NCI-H2081 (cell line): ENCODE data around the gene ZC3H8.
"Not testable (repeated sequence)": the region's sequence is repeated elsewhere in the genome, so short reads cannot be mapped to it uniquely, and the experiment has no call there.

Experiments used
- DNase-seq, 2 experiments: peaks; one replicate each; lab custom pipeline; 2025; lab: John Stamatoyannopoulos, UW

The ZC3H8 gene

GRCh38 chr2:112254466-112255240, at the start of gene ZC3H8:
Gene ZC3H8, minus strand, starts transcription at chr2:112255042. Its CDS starts 61 bp downstream, at chr2:112254981.
- DNase-seq = peak; percentile 92 to 93

GRCh38 chr2:112304298-112304941, 49.6 kb upstream of the ZC3H8 start:
- no peak for DNase-seq

GRCh38 chr2:112301973-112302372, 47.1 kb upstream of the ZC3H8 start:
- DNase-seq = no peak

- no peak for DNase-seq
Observed at GRCh38 chr2:112301171-112301584, 46.3 kb upstream of the ZC3H8 start.

- DNase-seq = no peak
Observed at GRCh38 chr2:112296407-112296806, 41.6 kb upstream of the ZC3H8 start.

GRCh38 chr2:112295407-112296078, 40.7 kb upstream of the ZC3H8 start:
- DNase-seq = no peak

- no peak for DNase-seq
Observed at GRCh38 chr2:112293636-112294401, 39.0 kb upstream of the ZC3H8 start.

- DNase-seq = no peak
Observed at GRCh38 chr2:112290648-112291047, 35.8 kb upstream of the ZC3H8 start.

GRCh38 chr2:112290088-112290487, 35.2 kb upstream of the ZC3H8 start:
- DNase-seq = no peak

- not testable (repeated sequence) for DNase-seq
Observed at GRCh38 chr2:112283535-112283934, 28.7 kb upstream of the ZC3H8 start.

- DNase-seq = not testable (repeated sequence)
Observed at GRCh38 chr2:112282066-112282465, 27.2 kb upstream of the ZC3H8 start.

GRCh38 chr2:112277596-112278220, 22.9 kb upstream of the ZC3H8 start:
- DNase-seq = no peak

- DNase-seq = no peak
Observed at GRCh38 chr2:112276954-112277353, 22.1 kb upstream of the ZC3H8 start.

GRCh38 chr2:112275887-112276773, 21.3 kb upstream of the ZC3H8 start:
- peak; percentile 71 to 88 for DNase-seq

- DNase-seq = peak; percentile 96 to 98
Observed at GRCh38 chr2:112275311-112275886, 20.6 kb upstream of the ZC3H8 start, which contains the start of gene ZC3H6. Gene ZC3H6, plus strand, starts transcription at chr2:112275597. Its CDS starts 398 bp downstream, at chr2:112275995.

- no peak for DNase-seq
Observed at GRCh38 chr2:112273349-112273748, 18.5 kb upstream of the ZC3H8 start.

- no peak for DNase-seq
Observed at GRCh38 chr2:112272669-112273068, 17.8 kb upstream of the ZC3H8 start.

- DNase-seq = no peak
Observed at GRCh38 chr2:112268547-112268946, 13.7 kb upstream of the ZC3H8 start.

- DNase-seq = no peak
Observed at GRCh38 chr2:112262876-112263275, 8.0 kb upstream of the ZC3H8 start.

GRCh38 chr2:112260295-112260625, 5.4 kb upstream of the ZC3H8 start:
- no peak for DNase-seq
